ENCODE data around the gene FBXO36. TPM values are rescaled to one million over a fixed set of nuclear protein-coding genes. Genes with fewer than 3 reads are reported as not detected.

Gene FBXO36
- polyA plus RNA-seq, 1 donor (not counting 4 experiments of a cell fraction or from before 2014, with no cell fraction given): 1.7 TPM

GRCh38 chr2:230007931-230008707, 85.8 kb downstream of the FBXO36 start:
- Histone ChIP-seq H4K20me1 (ENCODE audit: control insufficient read depth, extremely low read depth, insufficient read depth, low read length) (no peaks in the 10 kb centered on the region), H3K9me3 (ENCODE audit: control insufficient read depth, low read depth, low read length) (no peaks in the 10 kb centered on the region), H3K9me1 (ENCODE audit: control insufficient read depth, extremely low read depth, insufficient read depth, low read length) (no peaks in the 10 kb centered on the region), H3K4me1 (ENCODE audit: control insufficient read depth, extremely low read depth, insufficient read depth, low read length) (no peaks in the 10 kb centered on the region), H3K27me3 (ENCODE audit: control insufficient read depth, extremely low read depth, insufficient read depth, low read length) (no peaks in the 10 kb centered on the region), H3K79me2 (ENCODE audit: control insufficient read depth, insufficient read depth, low read length) (no peaks in the 10 kb centered on the region), H3K27ac (ENCODE audit: control insufficient read depth, insufficient read depth, low read length) (no peak overlapping the region), H3K9ac (ENCODE audit: control insufficient read depth, extremely low read depth, insufficient read depth, low read length) (no peak overlapping the region), H2AFZ (ENCODE audit: control insufficient read depth, low read length) (no peak overlapping the region), H3K4me2 (ENCODE audit: control insufficient read depth, extremely low read depth, insufficient read depth, low read depth, low read length) (no peak overlapping the region), H3K36me3 (ENCODE audit: control insufficient read depth in 2 of 2, extremely low read depth in 1 of 2, insufficient read depth in 2 of 2, low read length in 2 of 2) (no peaks in the 10 kb centered on the region), H3K4me3 (ENCODE audit: control insufficient read depth in 2 of 3, extremely low read depth in 1 of 3, insufficient read depth in 2 of 3, low read depth in 1 of 3, low read length in 3 of 3) (no peak overlapping the region)
- DNase-seq (ENCODE audit: low read depth, low spot score) (peak; percentile 25), FAIRE-seq (peak; percentile 9)
- TF ChIP-seq EZH2 (IDR thresholded peaks at IDR 0.05; ENCODE audit: low read length): no peak
- peak; percentile 68 to 83 (median 74) for TF ChIP-seq CTCF (optimal IDR thresholded peaks at IDR 0.05 in 1 of 3, IDR thresholded peaks at IDR 0.05 in 1 of 3, conservative IDR thresholded peaks at IDR 0.05 in 1 of 3; ENCODE audit: extremely low read depth in 1 of 3, insufficient read depth in 2 of 3, low read length in 3 of 3)
- dilution Hi-C loops (cut with MboI; ENCODE audit: extremely low pct_ligation_motif_present, low sequenced_read_pairs): no loop called here

GRCh38 chr2:230008708-230009066, 86.4 kb downstream of the FBXO36 start:
- dilution Hi-C loops (cut with MboI; ENCODE audit: extremely low pct_ligation_motif_present, low sequenced_read_pairs): no loop called here
- Histone ChIP-seq H3K9me3 (ENCODE audit: control insufficient read depth, low read depth, low read length) (no peaks in the 10 kb centered on the region), H3K9me1 (ENCODE audit: control insufficient read depth, extremely low read depth, insufficient read depth, low read length) (no peaks in the 10 kb centered on the region), H3K36me3 (ENCODE audit: control insufficient read depth in 2 of 2, extremely low read depth in 1 of 2, insufficient read depth in 2 of 2, low read length in 2 of 2) (no peaks in the 10 kb centered on the region), H3K4me3 (ENCODE audit: control insufficient read depth in 2 of 3, extremely low read depth in 1 of 3, insufficient read depth in 2 of 3, low read depth in 1 of 3, low read length in 3 of 3) (no peak overlapping the region), H3K4me1 (ENCODE audit: control insufficient read depth, extremely low read depth, insufficient read depth, low read length) (no peaks in the 10 kb centered on the region), H3K27me3 (ENCODE audit: control insufficient read depth, extremely low read depth, insufficient read depth, low read length) (no peaks in the 10 kb centered on the region), H3K79me2 (ENCODE audit: control insufficient read depth, insufficient read depth, low read length) (no peaks in the 10 kb centered on the region), H3K9ac (ENCODE audit: control insufficient read depth, extremely low read depth, insufficient read depth, low read length) (no peak overlapping the region), H2AFZ (ENCODE audit: control insufficient read depth, low read length) (no peak overlapping the region), H4K20me1 (ENCODE audit: control insufficient read depth, extremely low read depth, insufficient read depth, low read length) (no peaks in the 10 kb centered on the region), H3K4me2 (ENCODE audit: control insufficient read depth, extremely low read depth, insufficient read depth, low read depth, low read length) (no peak overlapping the region), H3K27ac (ENCODE audit: control insufficient read depth, insufficient read depth, low read length) (no peak overlapping the region)
- FAIRE-seq (no peak), DNase-seq (ENCODE audit: low read depth, low spot score) (no peak)
- TF ChIP-seq CTCF (optimal IDR thresholded peaks at IDR 0.05 in 1 of 3, IDR thresholded peaks at IDR 0.05 in 1 of 3, conservative IDR thresholded peaks at IDR 0.05 in 1 of 3; ENCODE audit: extremely low read depth in 1 of 3, insufficient read depth in 2 of 3, low read length in 3 of 3) (no peak), EZH2 (IDR thresholded peaks at IDR 0.05; ENCODE audit: low read length) (no peak)

All from keratinocyte (primary cell).